Measurements from ENCODE around the gene IGSF21.

GRCh38 chr1:18233176-18233864, 125.7 kb downstream of the IGSF21 start:
- TF ChIP-seq CTCF (IDR thresholded peaks at IDR 0.05) (no peak), POLR2A (IDR thresholded peaks at IDR 0.05) (no peak)
